ENCODE results near the gene LRBA.

- TF ChIP-seq ZBTB33 (IDR thresholded peaks at IDR 0.05; ENCODE audit: borderline replicate concordance, low read depth) (no peak), GABPA (IDR thresholded peaks at IDR 0.05; ENCODE audit: low read depth) (no peak), CTCF (IDR thresholded peaks at IDR 0.05) (no peak), CHD2 (IDR thresholded peaks at IDR 0.05; ENCODE audit: low read length, partially characterized antibody) (no peak), TAF1 (IDR thresholded peaks at IDR 0.05; ENCODE audit: borderline replicate concordance, low read depth, low read length) (no peak), EP300 (IDR thresholded peaks at IDR 0.05; ENCODE audit: borderline replicate concordance in 1 of 2, low read depth in 1 of 2, low read length in 1 of 2) (no peak), EZH2phosphoT487 (IDR thresholded peaks at IDR 0.05; ENCODE audit: borderline replicate concordance, low read depth) (no peak)
These were observed 367.0 kb downstream of the LRBA start for GRCh38 chr4:150648123-150648522.

Measured in SK-N-SH (cell line).